DOHH2 (cell line): Measurements from ENCODE around the gene MPRIP.

ENCODE experiments used
- H3F3A ChIP-seq: fragments of 200-600 bp; sonication (generic), shearing (Covaris generic); 2 replicates; pipeline ENCODE4 v1.6.0; 2016; ENCODE audit warnings: antibody characterized with exemption, mild to moderate bottlenecking; ENCODE audit not compliant: control insufficient read depth, insufficient read depth
- H3K27ac ChIP-seq: fragments of 200-600 bp; sonication (generic); 2 replicates; pipeline ENCODE4 v1.5.1; 2014; ENCODE audit warnings: low read depth, mild to moderate bottlenecking, low read length, moderate library complexity
- H3K27me3 ChIP-seq: fragments of 200-600 bp; sonication (generic); 2 replicates; pipeline ENCODE4 v1.6.1; 2014; ENCODE audit warnings: mild to moderate bottlenecking, low read length, mixed read lengths; ENCODE audit not compliant: control insufficient read depth
- H3K36me3 ChIP-seq: fragments of 200-600 bp; sonication (generic); 2 replicates; pipeline ENCODE4 v1.6.1; 2014; ENCODE audit warnings: mild to moderate bottlenecking, low read length, moderate library complexity, mixed read lengths; ENCODE audit not compliant: control insufficient read depth
- H3K4me1 ChIP-seq: fragments of 200-600 bp; sonication (generic); 2 replicates; pipeline ENCODE4 v1.6.1; 2014; ENCODE audit warnings: mild to moderate bottlenecking, low read length, mixed read lengths; ENCODE audit not compliant: control insufficient read depth
- H3K4me2 ChIP-seq: fragments of 200-600 bp; sonication (generic); 2 replicates; pipeline ENCODE4 v1.6.0; 2014; ENCODE audit warnings: mild to moderate bottlenecking, low read length, moderate library complexity
- H3K4me3 ChIP-seq: fragments of 200-600 bp; sonication (generic); 2 replicates; pipeline ENCODE4 v1.5.1; 2014; ENCODE audit warnings: mild to moderate bottlenecking, low read length, mixed read lengths
- H3K79me2 ChIP-seq: fragments of 200-600 bp; sonication (generic); 2 replicates; pipeline ENCODE4 v1.6.1; 2014; ENCODE audit warnings: mild to moderate bottlenecking, low read length, mixed read lengths; ENCODE audit not compliant: control insufficient read depth
- H3K9me2 ChIP-seq: fragments of 200-600 bp; sonication (generic); replicated peaks from 2 replicates; pipeline ENCODE4 v1.6.1; 2014; ENCODE audit warnings: mild to moderate bottlenecking, low read length, mixed read lengths; ENCODE audit not compliant: control insufficient read depth
- H3K9me3 ChIP-seq: fragments of 200-600 bp; sonication (generic); 2 replicates; pipeline ENCODE4 v1.6.1; 2014; ENCODE audit warnings: antibody characterized with exemption, low read length, mixed read lengths; ENCODE audit not compliant: control insufficient read depth, insufficient read depth
- H4K20me1 ChIP-seq: fragments of 200-600 bp; sonication (generic); 2 replicates; pipeline ENCODE4 v1.6.0; 2014; ENCODE audit warnings: low read depth, mild to moderate bottlenecking, antibody characterized with exemption, low read length, moderate library complexity; ENCODE audit not compliant: control insufficient read depth, insufficient read depth
- CTCF ChIP-seq: fragments of 200-600 bp; sonication (generic); IDR thresholded peaks from one replicate; pipeline ENCODE4 v1.5.1; 2014; ENCODE audit warnings: antibody characterized with exemption, mild to moderate bottlenecking, low read depth, low read length; ENCODE audit not compliant: poor library complexity, severe bottlenecking
- EZH2phosphoT487 ChIP-seq: fragments of 200-600 bp; sonication (generic); IDR thresholded peaks from 2 replicates; pipeline ENCODE4 v1.6.1; 2017; ENCODE audit warnings: borderline replicate concordance, mild to moderate bottlenecking, antibody characterized with exemption, low read length, moderate library complexity, mixed read lengths

Gene MPRIP

GRCh38 chr17:17098551-17099179 lies 56.4 kb downstream of the MPRIP start:
- no peak for TF ChIP-seq CTCF
- TF ChIP-seq EZH2phosphoT487 = no peak
- Histone ChIP-seq H3K27me3 (no peaks in the 10 kb centered on the region), H3K79me2 (peaks cover 9% of the 10 kb centered on the region; the same call in 1 of the 2 replicates), H3K9me3 (no peaks in the 10 kb centered on the region), H3F3A (no peaks in the 10 kb centered on the region), H3K4me1 (no peaks in the 10 kb centered on the region), H3K9me2 (no peaks in the 10 kb centered on the region), H3K36me3 (peaks cover 4% of the 10 kb centered on the region), H3K4me2 (no peak overlapping the region), H4K20me1 (no peaks in the 10 kb centered on the region), H3K4me3 (no peak overlapping the region), H3K27ac (no peak overlapping the region)

- H3K4me1 ChIP-seq = no peaks in the 10 kb centered on the region
- H3K79me2 ChIP-seq = peaks cover 2% of the 10 kb centered on the region; the same call in 1 of the 2 replicates
Measured at GRCh38 chr17:17102176-17102575, 59.9 kb downstream of the MPRIP start.

DNA sequence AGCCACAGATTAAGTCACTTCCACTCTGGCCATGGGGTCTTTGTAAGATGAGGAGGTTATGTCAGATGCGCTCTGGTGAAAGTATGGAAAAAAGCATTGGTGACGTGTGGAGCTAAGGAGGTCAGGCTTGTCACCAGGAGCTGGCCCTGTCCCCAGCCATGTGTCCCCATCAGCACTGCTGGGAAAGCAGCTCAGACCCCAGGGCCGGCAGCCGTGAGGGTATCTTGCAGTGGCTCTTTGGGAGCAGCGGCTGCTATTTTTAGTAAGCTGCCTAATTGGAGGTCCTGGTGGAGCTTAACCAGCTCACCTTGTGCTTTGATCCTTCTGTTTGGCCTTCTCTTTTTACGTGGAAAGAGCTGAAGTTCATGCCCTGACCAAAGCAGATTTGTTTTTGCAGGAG lies 60.9 kb downstream of the MPRIP start:
- Histone ChIP-seq H3K36me3 (no peaks in the 10 kb centered on the region; the same call in 1 of the 2 replicates), H3K9me3 (no peaks in the 10 kb centered on the region), H4K20me1 (peaks cover 3% of the 10 kb centered on the region; the same call in 1 of the 2 replicates), H3K4me2 (no peak overlapping the region), H3F3A (no peaks in the 10 kb centered on the region), H3K27me3 (no peaks in the 10 kb centered on the region), H3K27ac (no peak overlapping the region), H3K9me2 (no peaks in the 10 kb centered on the region), H3K4me3 (no peak overlapping the region), H3K4me1 (no peaks in the 10 kb centered on the region), H3K79me2 (peaks cover 3% of the 10 kb centered on the region; the same call in 1 of the 2 replicates)
- TF ChIP-seq CTCF = no peak
- no peak for TF ChIP-seq EZH2phosphoT487

More at GRCh38 chr17:17102176-17102575, 59.9 kb downstream of the MPRIP start:
- Histone ChIP-seq H3K36me3 (no peaks in the 10 kb centered on the region; the same call in none of the 2 replicates), H3K27me3 (no peaks in the 10 kb centered on the region), H3K4me3 (no peak overlapping the region), H3K9me3 (no peaks in the 10 kb centered on the region), H3F3A (no peaks in the 10 kb centered on the region), H4K20me1 (peaks cover 3% of the 10 kb centered on the region; the same call in 1 of the 2 replicates), H3K4me2 (no peak overlapping the region), H3K27ac (no peak overlapping the region), H3K9me2 (no peaks in the 10 kb centered on the region)
- TF ChIP-seq EZH2phosphoT487 (no peak), CTCF (no peak)
